Mucosa of gallbladder (tissue), 1 donor: ENCODE results near the gene ZBED1. TPM values are rescaled to one million over a fixed set of nuclear protein-coding genes. Genes with fewer than 3 reads are reported as not detected.
"Not testable (repeated sequence)": the region's sequence is repeated elsewhere in the genome, so short reads cannot be mapped to it uniquely, and the experiment has no call there.

Experiments used
- DNase-seq: peaks from one replicate; pipeline ENCODE4 v3.0.0-alpha.2; 2020; ENCODE audit warnings: low spot score
- total RNA-seq: library from RNA; stranded (reverse); gene quantifications from one replicate; pipeline ENCODE4 v1.2.1, GENCODE V29; 2021
- donor health status: DM: no; HTN: no; CAD: no.

ZBED1 gene
- total RNA-seq, 1 donor from 2014 or later, result 80.2 TPM

- no peak for DNase-seq
These were observed 25.6 kb downstream of the ZBED1 start for GRCh38 chrX:2474963-2475726.

DNA sequence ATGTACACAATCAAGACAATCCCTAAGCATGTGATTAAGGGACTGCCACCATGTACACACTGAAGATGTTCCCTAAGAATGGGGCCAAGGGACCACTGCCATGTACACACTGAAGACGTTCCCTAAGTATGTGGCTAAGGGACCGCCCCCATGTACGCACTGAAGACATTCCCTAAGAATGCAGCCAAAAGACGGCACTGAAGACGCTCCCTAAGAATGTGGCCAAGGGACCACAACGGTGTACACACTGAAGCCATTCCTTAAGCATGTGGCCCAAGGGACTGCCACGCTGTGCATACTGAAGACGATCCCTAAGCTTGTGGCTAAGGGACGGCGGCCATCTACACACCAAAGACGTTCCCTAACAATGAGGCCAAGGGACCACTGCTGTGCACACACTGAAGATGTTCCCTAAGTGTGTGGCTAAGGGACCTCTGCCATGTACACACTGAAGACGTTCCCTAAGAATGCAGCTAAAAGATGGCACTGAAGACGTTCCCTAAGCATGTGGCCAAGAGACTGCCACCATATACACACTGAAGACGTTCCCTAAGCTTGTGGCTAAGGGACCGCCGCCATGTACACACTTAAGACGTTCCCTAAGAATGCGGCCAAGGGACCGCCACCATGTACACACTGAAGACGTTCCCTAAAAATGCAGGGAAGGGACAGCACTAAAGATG lies 26.4 kb downstream of the ZBED1 start:
- no peak for DNase-seq

DNA sequence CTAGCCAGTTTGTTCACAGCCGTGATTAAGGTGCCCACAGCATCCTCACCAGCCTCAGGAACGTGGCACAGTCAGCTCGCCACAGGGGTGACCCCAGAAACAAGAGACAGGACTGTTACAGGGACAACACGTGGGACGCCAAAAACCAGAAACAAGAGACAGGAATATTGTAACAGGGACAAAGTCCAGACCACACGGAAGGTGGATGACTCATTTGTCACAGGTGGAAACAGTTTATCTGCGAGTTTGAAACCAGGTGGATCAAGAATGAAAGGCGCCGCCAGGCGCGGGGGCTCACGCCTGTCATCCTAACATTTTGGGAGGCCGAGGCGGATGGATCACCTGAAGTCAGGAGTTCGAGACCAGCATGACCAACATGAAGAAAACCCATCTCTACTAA lies 27.7 kb downstream of the ZBED1 start:
- DNase-seq, result peak; percentile 78

GRCh38 chrX:2471641-2472040 lies 29.1 kb downstream of the ZBED1 start:
- no peak for DNase-seq

- DNase-seq, result not testable (repeated sequence)
These were observed 29.6 kb downstream of the ZBED1 start for GRCh38 chrX:2471126-2471525.

GRCh38 chrX:2469852-2470251 lies 30.9 kb downstream of the ZBED1 start:
- DNase-seq, result not testable (repeated sequence)

DNA sequence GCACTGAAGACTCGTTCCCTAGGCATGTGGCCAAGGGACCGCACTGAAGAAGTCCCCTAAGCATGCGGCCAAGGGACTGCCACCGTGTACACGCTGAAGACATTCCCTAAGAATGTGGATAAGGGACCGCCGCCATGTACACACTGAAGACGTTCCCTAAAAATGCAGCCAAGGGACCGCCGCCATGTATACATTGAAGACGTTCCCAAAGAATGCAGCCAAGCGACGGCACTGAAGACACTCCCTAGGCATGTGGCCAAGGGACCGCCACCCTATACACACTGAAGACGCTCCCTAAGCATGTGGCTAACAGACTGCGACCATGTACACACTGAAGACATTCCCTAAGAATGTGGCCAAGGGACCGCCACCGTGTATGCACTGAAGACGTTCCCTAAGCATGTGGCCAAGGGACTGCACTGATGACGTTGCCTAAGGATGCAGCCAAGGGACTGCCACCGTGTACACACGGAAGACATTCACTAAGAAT lies 31.5 kb downstream of the ZBED1 start:
- DNase-seq, result no peak

DNA sequence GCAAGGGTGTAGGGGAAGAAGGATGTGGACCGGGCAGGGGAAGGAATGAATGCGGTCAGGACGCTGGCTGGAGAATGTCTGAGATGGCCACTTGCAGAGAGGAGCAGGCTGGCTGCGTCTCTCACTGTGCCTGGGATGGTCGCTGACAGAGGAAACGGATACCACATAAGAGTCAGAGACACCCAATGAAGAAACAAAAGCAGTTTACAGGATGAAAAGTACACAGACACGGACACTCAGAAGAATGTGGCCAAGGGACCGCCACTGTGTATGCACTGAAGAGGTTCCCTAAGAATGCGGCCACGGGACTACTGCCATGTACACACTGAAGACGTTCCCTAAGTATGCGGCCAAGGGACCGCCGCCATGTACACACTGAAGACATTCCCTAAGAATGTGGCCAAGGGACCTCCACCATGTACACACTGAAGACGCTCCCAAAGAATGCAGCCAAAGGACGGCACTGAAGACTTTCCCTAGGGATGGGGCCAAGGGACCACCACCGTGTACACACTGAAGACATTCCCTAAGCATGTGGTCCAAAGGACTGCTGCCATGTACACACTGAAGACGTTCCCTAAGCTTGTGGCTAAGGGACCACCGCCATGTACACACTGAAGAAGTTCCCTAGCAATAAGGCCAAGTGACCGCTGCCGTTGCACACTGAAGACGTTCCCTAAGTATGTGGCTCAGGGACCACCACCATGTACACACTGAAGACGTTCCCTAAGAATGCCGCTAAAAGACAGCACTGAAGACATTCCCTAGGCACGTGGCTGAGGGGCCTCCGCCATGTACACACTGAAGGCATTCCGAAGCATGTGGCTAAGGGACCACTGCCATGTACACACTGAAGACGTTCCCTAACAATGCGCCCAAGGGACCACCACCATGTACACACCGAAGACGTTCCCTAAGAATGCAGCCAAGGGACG lies 32.2 kb downstream of the ZBED1 start:
- DNase-seq, result no peak

DNA sequence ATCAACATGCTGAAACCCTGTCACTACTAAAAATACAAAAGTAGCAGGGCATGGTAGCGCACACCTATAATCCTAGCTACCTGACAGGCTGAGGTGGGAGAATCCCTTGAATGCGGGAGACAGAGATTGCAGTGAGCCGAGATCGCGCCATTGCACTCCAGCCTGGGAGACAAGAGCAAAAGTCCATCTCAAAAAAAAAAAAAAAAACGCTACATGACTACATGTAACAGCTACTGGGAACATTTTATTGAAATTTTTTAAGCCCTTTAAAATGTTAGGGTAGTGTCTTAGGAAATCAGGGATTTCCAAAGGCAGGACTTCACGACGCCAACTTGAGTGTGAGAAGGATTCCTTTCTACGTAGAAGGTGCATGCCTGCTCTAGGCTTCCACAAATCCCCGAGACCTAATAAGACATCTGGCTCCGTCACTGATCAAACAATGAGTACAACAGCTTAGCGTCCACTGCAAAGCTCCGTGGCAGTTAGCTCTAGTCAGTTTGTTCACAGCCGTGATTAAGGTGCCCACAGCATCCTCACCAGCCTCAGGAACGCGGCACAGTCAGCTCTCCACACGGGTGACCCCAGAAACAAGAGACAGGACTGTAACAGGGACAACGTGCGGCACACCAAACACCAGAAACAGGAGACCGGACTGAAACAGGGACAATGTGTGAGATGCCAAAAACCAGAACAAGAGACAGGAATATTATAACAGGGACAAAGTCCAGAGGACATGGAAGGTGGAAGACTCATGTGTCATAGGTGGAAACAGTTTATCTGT lies 33.7 kb downstream of the ZBED1 start:
- DNase-seq, result peak; percentile 34

DNA sequence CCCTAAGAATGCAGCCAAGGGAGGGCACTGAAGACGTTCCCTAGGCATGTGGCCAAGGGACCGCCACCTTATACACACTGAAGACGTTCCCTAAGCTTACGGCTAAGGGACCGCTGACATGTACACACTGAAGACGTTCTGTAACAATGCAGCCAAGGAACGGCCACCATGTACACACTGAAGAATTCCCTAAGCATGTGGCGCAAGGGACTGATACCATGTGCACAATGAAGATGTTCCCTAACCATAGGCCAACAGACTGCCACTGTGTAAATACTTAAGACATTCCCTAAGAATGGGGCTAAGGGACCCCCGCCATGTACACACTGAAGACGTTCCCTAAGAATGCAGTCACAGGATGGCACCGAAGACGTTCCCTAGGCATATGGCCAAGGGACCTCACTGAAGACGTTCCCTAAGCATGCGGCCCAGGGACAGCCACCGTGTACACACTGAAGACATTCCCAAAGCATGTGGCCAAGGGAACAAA lies 36.1 kb downstream of the ZBED1 start:
- no peak for DNase-seq

- no peak for DNase-seq
These were observed 36.7 kb downstream of the ZBED1 start for GRCh38 chrX:2463973-2464676.

DNA sequence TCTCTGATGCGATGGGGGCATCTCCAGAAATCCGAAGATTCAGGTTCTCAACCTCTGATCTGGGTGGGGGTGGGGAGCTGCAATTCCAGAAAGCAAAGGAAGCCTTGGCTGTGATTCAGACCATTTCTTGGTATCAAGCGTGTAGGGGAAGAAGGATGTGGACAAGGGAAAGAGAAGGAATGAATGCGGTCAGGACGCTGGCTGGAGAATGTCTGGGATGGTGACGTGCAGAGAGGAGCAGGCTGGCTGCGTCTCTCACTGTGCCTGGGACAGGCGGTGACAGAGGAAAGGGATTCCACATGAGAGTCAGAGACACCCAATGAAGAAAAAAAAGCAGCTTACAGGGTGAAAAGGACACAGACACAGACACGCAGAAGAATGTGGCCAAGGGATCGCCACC lies 37.3 kb downstream of the ZBED1 start:
- not testable (repeated sequence) for DNase-seq

- no peak for DNase-seq
These were observed 38.0 kb downstream of the ZBED1 start for GRCh38 chrX:2462780-2463179.

- DNase-seq, result no peak
These were observed 38.7 kb downstream of the ZBED1 start for GRCh38 chrX:2462074-2462473.

- no peak for DNase-seq
These were observed 39.1 kb downstream of the ZBED1 start for GRCh38 chrX:2461711-2462016.

- not testable (repeated sequence) for DNase-seq
These were observed 39.7 kb downstream of the ZBED1 start for GRCh38 chrX:2460821-2461710.

GRCh38 chrX:2460048-2460447 lies 40.7 kb downstream of the ZBED1 start:
- not testable (repeated sequence) for DNase-seq

GRCh38 chrX:2458309-2458708 lies 42.5 kb downstream of the ZBED1 start:
- no peak for DNase-seq

DNA sequence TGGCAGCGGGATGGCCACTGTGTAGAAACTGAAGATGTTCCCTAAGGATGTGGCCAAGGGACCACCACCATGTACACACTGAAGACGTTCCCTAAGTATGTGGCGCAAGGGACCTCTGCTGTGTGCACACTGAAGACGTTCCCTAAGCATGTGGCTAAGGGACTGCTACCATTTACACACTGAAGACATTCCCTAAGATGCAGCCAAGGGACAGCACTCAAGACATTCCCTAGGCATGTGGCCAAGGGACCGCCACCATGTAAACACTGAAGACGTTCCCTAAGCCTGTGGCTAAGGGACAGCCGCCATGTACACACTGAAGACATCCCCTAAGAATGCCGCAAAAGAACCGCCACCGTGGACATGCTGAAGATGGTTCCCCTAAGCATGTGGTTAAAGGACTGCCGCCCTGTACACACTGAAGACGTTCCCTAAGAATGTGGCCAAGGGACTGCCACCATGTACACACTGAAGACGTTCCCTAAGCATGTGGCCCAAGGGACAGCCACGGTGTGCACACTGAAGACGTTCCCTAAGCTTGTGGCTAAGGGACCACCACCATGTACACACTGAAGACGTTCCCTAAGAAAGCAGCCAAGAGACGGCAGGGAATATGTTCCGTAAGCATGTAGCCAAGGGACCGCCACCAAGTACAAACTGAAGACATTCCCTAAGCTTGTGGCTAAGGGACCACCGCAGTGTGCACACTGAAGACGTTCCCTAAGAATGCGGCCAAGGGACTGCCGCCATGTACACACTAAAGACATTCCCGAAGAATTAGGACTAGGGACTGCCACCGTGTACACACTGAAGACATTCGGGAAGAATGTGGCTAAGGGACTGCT lies 43.3 kb downstream of the ZBED1 start:
- DNase-seq, result no peak
